Fibroblast of the aortic adventitia (primary cell): Measurements from ENCODE around the gene ITPR2. TPM values are rescaled to one million over a fixed set of nuclear protein-coding genes. Genes with fewer than 3 reads are reported as not detected.

Source experiments
- DNase-seq: peaks from one replicate; pipeline ENCODE4 v3.0.0-alpha.2; 2010; ENCODE audit warnings: low read depth
- H3K4me3 ChIP-seq: 2 replicates; pipeline ENCODE4 v1.5.1; 2011; ENCODE audit warnings: low read depth, mild to moderate bottlenecking, control low read depth, low read length, moderate library complexity
- CTCF ChIP-seq: IDR thresholded peaks from 2 replicates; pipeline ENCODE4 v1.5.1; 2011; ENCODE audit warnings: mild to moderate bottlenecking, low read length, control low read depth, inconsistent platforms; ENCODE audit not compliant: insufficient read depth
- total RNA-seq: library from RNA; depleted of rRNA; stranded (reverse); fragments of >200 nt; gene quantifications from 2 replicates; pipeline ENCODE4 v1.2.3, GENCODE V29; 2012; ENCODE audit warnings: low replicate concordance

Gene ITPR2
- total RNA-seq, 1 donor, result 15.5 TPM

GRCh38 chr12:26848156-26848825, 15.3 kb upstream of the ITPR2 start:
- TF ChIP-seq CTCF, result no peak
- peak; percentile 46 for DNase-seq
- H3K4me3 ChIP-seq, result no peak overlapping the region

- no peak for TF ChIP-seq CTCF
- no peak for DNase-seq
- no peak overlapping the region for H3K4me3 ChIP-seq
Observed at GRCh38 chr12:26847431-26847830, 14.4 kb upstream of the ITPR2 start.

GRCh38 chr12:26846416-26846815, 13.4 kb upstream of the ITPR2 start:
- TF ChIP-seq CTCF, result no peak
- no peak for DNase-seq
- no peak overlapping the region for H3K4me3 ChIP-seq

GRCh38 chr12:26845984-26846383, 13.0 kb upstream of the ITPR2 start:
- no peak for TF ChIP-seq CTCF
- DNase-seq, result peak; percentile 98
- H3K4me3 ChIP-seq, result no peak overlapping the region

- no peak overlapping the region for H3K4me3 ChIP-seq
- TF ChIP-seq CTCF, result peak; percentile 63
- peak; percentile 63 for DNase-seq
Observed at GRCh38 chr12:26845057-26845666, 12.2 kb upstream of the ITPR2 start.

GRCh38 chr12:26843311-26843710, 10.3 kb upstream of the ITPR2 start:
- DNase-seq, result no peak
- no peak for TF ChIP-seq CTCF
- no peak overlapping the region for H3K4me3 ChIP-seq

GRCh38 chr12:26841085-26841484, 8.1 kb upstream of the ITPR2 start:
- no peak for DNase-seq
- no peak for TF ChIP-seq CTCF
- H3K4me3 ChIP-seq, result no peak overlapping the region
